GM18873 (cell line): Measurements from ENCODE around the gene BOD1.

Source experiments
- ATAC-seq: cut with Tn5 transposase; IDR thresholded peaks from one replicate; pipeline ENCODE4 v1.9.1; 2021; ENCODE audit warnings: mild to moderate bottlenecking, moderate library complexity, moderate number of reproducible peaks; ENCODE audit not compliant: unreplicated experiment, low FRiP score

Gene BOD1

DNA sequence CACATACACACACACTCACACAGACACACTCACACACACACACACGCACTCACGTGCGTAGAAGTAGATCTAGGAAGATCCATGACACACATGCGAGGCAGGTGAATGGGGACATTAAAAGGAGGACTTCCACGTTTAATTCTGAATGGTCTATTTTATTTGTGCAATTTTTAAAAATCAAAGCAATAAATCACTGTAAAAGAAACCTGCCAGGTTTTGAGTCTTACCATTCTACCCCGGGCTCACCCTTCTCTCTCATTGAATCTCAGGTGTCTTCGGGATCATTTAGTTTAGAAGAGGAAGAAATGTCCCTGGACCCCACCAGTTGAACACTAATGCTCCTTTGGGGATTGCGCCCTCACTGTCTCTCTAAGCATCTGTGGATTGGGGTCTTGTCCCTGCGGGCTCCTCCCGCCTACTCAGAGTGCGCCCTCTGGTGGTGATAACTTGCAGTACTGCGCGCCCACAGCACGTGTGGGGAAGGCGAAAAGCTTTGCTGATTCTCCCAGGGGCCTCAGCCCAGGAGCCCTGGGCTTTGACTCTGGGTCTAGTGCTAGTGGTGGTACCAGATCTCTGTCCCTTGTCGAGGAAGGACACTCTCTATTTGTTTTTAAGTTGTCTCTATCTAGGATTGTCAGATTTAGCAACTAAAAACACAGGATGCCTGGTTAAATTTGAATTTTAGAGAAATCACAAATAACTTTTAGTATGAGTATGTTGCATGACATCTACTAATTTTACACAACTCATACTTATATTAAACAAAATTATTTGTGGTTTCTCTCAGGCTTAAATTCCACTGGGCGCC, 34.8 kb downstream of the BOD1 start:
- no peak for ATAC-seq

DNA sequence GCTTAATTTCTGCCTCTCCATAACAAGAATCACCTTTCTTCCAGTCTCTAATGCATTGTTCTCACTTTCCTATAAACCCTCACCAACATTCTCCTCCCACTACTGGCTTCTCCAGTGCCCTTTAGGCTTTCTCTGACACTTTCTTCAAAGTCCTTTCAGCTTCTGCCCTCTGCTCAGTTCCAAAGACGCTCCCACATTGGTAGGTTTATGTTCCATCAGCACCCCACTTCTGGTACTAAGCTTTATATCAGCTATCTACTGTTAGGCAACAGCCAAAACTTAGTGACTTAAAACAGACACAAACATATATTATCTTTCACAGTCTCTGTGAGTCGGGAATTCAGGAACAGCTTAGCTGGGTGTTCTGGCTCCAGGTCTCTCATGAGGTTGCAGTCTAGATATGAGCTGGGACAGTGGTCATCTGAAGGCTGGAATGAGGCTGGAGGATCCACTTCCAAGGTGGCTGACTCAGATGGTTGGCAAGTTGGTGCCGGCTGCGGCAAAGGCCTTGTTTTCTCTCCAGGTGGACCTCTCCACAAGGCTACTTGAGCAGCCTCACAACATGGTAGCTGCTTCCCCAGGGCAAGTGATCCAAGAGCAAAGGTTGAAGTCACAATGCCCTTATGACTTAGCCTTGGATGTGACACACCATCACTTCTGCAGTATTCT, 37.4 kb downstream of the BOD1 start:
- ATAC-seq: no peak

DNA sequence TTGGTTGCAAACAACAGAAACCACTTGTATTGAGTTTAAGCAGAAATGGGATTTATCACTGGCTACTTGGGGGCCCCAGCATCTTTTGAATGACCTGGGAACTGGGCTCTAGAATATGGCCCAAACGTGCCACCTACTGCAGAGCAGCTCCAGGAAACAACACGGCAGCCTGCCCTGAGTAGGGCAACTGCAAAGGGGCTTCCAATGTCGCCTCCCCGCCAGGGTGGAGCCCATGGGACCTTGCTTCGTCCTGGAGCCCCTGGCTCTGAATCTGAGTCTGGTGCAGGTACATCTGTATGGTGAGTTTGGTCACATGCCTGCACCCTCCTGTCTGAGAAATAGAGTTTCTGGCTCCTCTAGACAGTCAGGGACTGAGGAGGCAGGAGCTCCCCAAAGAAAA, 38.6 kb downstream of the BOD1 start:
- ATAC-seq: no peak

DNA sequence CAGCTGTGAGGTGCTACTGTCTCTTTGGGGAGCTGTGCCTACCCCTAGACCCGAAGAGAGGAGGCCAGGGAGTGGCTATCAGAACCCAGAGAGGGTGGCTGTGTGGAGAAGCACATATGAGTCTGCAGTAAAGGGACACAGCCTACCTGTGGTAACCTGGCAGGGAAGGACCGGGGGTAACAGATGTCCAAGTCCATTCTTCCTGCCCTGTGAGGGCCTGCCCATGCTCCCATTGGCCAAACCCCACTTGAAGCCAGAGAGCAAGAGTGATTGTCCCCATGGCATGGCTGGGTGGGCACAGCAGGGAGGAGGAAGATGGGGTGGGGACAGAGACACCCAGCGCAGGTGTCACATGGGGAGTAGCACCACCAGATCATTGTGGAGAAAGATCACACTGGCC, 39.3 kb downstream of the BOD1 start:
- no peak for ATAC-seq

DNA sequence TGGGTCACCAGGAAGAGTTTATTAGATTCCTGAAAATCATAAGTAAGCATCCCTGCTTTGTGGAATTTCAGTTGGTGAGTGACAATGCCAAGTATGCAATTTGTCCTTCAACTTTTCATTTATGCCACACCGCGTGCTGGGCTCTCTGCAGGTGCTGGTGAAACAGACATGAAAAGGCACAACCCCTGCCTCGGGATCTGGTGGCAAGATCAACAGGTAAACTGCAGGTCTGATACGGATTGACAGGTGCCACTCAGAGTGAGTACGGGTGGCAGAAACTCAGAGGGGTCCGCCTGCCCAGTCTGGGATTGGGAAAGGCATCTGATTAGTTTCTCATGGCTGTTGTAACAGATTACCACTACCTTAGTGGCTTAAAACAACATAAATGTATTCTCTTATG, 40.5 kb downstream of the BOD1 start:
- no peak for ATAC-seq

DNA sequence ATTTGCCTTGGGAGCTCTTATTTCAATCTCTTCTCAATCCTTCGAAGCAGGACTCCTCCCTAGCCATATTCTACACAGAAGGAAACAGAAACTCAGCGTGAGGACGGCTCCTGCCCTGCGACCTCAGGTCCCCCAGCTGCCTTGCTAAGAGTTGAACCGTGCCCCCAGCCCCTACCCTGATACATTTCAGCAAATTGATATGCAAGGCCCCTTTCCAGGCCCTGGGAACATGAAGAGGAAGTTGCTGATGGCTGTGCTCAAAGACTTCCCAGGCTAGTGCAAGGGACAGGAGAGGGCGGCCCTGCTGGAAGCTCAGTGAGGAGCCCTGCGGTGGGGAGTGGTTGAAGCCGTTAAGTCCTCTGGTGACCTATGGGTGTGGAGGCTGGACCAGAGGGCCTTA, 41.5 kb downstream of the BOD1 start:
- no peak for ATAC-seq

DNA sequence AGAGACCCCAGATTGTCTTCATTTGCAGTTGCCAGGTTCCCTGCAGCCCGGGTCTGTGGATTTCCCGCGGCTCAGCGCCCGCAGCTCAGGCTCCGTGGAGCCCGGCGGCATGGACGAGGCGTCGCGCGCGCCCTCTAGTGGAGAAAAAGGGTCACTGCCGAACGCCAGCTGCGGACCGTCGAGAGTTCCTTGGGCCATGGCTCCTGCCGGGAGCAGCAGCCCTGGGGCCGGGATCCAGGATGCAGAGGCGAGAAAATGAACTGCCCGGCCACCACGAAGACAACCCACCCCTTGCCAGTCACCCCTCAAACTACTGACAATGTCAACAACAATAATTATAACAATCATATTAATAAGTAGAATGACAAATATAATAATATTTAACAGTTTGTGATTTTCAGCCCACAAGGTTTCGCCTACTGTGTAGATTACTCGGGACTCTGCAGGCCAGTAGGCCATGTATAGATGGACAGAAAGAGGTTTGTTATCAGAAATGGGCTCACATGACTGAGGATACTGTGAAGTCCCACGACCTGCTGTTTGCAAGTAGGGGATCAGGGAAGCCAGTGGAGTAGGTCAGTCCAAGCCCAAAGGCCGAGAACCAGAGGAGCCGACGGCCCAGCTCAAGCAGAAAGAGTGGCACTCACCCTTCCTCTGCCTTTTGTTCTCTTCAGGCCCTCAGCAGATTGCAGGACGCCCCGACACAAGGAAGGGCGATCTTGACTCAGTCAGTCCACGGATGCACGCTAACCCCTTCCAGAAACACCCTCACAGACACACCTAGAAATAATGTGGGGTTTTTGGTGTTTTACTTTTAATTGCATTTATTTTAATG, 43.1 kb downstream of the BOD1 start:
- no peak for ATAC-seq

DNA sequence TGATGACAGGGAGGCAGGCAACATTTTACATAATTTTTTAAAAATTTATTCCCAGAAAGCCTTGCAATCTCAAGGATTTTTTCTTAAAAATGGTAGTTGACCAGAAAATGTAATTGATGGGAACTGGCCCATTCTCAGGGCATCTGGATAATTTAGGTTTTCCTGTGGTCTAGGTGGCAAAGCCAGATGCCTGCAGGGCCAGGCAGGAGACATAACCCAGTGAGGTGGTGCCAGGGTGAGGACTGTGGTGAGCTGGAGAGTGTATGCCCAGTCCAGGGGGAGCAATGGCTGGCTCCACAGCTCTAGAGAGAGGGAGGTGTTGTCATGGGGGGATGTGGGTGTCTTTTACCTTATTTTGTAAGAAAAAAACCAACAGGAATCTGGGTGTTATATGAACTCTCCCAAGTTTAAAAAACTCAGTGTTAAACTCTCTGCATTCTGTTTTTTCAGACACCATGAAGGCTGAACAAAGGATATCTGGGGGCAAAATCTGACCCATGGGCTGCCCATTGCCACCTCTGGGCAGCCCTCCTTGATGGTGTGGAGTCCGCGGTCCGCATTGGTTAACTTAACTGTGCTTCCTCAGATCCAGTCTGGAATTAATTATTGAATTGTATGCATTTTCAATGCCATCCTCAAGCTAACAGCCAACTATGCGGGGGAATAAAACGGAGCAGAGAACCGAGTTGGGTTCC, 43.9 kb downstream of the BOD1 start:
- ATAC-seq: no peak

DNA sequence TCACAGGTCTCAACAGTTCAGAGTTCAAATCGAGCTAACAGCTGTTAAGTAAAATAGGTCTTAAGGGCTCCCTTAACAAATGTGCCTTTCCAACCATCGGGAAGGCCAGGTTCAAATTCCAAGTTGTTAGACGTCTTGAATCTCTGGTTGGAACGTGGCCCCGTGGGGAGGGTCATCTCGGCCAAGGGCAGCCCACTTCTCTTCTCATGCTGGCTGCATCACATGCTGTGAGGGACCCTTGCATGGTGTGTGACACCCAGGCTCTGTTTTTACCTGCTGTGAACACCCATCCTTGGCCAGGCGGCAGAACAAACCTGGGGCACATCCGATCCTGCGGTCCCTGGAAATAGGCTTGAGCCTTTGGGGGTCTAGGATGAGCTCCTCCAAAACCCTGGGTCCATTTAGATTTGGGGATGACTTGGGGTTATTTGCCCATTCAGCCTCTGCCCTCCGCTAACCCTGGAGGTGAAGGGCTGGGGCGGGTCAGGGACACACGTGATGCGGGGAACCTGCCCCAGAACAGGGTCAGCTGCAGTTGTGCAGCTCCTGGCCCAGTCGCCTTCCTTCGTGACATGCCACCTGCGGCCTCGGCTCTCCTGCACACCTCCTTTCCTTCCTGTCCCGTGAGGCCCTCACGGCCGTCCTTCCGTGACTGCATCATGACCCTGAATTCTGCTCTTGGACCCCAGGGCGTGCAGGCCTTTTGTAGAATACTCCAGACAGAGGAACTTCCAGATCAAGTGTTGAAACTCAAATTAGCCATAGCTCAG, 45.9 kb downstream of the BOD1 start:
- no peak for ATAC-seq

DNA sequence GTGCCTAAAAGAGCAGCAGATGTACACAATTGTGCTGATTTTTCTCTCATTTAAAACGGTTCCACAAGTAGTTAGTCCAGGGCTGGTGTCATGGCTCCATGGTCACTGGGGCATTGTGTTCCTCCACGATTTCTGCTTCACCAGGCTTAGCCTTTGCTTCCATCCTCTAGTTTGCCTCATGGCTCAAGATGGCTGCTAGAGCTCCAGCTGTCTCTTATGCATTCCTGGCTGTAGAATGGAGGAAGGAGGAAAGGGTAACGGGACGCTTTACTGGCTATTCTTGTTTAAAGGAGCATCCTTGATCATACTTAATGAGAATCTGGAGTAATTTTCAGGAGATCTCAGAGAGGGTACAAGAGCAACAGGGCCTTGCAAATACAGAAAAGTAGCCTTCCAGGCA, 47.7 kb downstream of the BOD1 start:
- no peak for ATAC-seq

DNA sequence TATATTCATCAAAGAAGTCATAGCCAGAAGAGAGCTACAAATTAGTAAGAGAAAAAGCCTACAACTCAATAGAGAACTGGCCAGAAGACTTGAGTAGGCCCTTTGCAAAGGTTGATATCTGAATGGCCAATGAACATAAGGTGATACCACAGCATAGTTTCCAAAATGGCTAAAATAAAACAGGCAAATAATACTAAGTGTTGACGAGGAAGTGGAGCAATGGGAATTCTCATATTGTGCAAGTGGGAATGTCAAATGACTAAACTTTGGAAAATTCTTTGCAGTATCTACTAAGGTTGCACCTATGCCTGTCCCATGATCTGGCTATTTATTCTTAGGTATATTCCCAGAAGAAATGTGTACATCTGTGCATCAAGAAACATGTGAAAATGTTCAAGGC, 48.3 kb downstream of the BOD1 start:
- ATAC-seq: no peak

DNA sequence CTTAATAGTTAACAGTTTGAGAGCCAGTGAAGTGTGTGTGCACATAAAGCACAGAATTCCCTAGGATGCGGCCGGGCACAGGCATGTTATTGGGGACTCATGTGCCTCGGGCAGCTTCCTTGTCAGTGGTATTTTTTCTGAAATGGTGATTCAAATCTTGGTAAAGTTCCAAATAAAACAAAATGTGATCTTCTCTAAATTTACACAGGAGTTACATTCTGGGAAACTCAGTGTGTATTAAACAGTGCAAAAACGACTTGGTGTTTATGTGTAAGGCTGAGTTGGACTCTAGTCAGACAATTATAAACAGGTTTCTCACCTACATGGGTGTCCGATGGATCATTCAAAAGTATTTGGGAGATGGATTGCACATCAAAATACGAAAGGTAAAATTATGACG, 48.9 kb downstream of the BOD1 start:
- ATAC-seq: no peak

DNA sequence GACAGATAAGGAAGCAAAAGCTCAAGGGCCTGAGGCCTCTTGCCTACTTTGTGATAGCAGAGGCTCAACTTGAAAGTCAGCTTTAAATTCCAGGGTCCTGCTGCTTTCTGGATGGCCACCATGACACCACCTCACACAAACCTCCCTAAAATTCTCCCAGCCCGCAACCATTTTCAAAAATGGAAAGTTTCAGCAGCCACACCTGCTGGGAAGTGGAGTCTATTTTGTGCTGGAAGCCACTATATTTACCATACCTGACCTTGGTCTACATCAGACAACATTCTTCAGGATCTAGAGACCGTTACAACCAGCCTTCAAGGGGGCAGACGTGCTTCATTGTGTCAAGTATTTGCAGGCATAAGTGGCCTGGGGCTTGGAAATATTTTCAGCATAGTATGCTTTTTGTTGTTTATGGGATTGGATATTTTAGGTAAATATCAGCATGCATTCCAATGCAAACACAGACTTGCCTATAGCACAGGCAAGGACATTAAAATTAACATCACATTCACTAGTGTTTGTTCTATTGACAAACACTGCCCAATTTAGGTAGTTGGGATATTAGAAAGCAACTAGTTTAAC, 50.9 kb downstream of the BOD1 start:
- no peak for ATAC-seq

DNA sequence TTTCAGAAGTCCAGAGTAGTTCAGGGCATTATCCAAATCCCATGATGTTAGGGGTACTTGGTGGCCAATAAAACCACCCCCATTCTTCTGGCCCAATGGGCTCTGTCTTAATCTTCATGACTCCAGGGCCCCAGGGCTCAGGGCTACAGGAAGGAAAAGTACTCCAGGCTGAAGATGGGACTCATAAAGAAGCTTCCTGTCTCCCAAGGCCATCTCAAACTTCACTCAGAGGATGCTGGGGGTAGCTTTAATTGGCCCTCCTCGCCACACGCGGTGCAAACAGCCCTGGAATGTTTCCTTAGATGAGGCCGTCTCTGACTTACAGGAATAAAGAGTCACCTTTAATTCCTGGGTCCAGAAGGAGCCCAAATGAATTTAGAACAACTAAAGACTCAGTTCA, 52.3 kb downstream of the BOD1 start:
- ATAC-seq: no peak

DNA sequence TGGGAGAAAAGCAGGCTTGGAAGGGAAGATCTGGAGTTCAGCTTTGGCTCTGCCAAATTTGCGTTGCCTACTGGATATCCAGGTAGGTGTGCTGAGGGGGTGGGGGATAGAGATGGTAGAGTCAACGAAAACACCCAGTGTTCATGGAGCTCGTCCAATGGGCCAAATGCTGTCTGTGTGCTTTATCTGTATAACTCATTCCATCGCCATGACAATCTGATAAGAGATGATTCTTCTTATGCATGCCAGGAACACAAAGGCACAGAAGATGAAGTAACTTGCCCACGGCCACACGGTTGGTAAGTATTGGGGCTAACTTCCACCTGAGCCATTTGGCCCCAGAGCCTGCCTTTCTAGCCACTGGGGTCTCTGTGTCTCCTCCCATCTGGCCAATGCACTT, 53.2 kb downstream of the BOD1 start:
- ATAC-seq: no peak

DNA sequence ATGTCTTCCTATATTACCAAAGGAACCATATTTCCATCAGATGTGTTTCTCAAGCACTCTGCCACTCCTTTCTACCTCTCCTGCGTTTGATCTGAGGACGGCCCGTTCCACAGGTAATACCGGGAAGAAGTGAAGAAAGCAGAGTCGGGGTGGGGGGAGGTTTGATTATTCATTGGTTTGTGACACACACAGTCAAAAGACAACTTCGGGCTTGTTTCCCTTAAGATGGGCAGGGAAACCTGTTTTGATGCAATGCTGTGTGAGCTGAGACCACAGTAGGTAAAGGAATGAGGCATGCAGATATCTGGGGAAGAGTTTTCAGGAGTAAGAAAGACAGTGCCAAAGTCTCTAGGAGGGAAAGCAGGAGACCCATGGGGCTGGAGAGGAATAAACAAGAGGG, 54.0 kb downstream of the BOD1 start:
- no peak for ATAC-seq
